OCI-LY3 (cell line): Measurements from ENCODE around the gene CIDEB.

Source experiments
- EZH2phosphoT487 ChIP-seq: fragments of 200-600 bp; shearing (Covaris generic); IDR thresholded peaks from 2 replicates; pipeline ENCODE4 v1.6.1; 2018; ENCODE audit warnings: antibody characterized with exemption, mixed run types, low read depth
- TF ChIP-seq, protein P1 (sequence below): fragments of 200-600, 300-600 bp; sonication (generic); IDR thresholded peaks from 2 replicates; pipeline ENCODE4 v1.5.1; 2014; ENCODE audit warnings: antibody characterized with exemption, low read length, low read depth

DNA sequence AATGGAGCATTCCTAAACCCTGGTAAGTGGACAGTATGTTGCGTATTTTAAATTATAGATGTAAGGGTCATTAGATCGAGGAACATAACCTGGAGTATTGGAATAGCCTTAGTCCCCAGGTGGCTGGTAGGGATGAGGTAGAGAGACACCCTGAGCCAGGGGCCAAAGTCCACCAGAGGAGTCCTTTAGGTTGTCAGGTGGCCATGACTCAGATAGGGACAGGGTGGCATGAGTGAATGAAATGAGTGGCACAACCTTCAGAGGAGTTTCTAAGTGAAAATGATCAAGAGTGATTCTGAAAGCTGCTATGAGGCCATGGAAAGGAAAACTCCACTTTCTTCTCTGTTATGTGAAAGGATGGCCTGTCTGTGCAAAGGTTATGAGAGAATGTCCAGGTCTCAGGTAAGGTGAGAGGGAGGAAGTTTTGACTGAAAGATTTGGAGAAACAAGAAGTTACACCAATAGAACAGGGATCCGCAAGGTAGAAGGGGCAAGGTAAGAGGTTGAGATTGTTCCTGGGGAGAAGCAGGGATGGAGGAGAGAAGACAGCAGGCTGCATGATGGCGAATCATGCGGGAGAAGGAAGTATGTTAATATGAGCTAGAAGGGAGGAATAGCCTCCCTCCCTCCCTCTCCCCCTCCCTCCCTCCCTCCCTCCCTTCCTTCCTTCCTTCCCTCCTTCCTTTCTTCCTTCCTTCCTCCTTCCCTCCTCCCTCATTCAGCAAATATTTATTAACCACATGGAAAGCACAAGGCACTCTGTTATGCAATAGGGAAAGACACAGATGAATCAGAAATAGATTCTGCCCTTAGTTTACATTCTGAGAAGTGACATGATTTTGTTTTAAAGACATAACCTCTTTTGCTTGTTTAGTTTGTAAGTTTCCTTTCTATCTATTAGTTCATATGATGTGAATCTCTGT lies 46.0 kb upstream of the CIDEB start:
- TF ChIP-seq, protein P1, sequence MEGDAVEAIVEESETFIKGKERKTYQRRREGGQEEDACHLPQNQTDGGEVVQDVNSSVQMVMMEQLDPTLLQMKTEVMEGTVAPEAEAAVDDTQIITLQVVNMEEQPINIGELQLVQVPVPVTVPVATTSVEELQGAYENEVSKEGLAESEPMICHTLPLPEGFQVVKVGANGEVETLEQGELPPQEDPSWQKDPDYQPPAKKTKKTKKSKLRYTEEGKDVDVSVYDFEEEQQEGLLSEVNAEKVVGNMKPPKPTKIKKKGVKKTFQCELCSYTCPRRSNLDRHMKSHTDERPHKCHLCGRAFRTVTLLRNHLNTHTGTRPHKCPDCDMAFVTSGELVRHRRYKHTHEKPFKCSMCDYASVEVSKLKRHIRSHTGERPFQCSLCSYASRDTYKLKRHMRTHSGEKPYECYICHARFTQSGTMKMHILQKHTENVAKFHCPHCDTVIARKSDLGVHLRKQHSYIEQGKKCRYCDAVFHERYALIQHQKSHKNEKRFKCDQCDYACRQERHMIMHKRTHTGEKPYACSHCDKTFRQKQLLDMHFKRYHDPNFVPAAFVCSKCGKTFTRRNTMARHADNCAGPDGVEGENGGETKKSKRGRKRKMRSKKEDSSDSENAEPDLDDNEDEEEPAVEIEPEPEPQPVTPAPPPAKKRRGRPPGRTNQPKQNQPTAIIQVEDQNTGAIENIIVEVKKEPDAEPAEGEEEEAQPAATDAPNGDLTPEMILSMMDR: no peak
- TF ChIP-seq EZH2phosphoT487: no peak
